Upper lobe of left lung (tissue), 6 donors: Measurements from ENCODE around the gene PLCB1. TPM values are rescaled to one million over a fixed set of nuclear protein-coding genes. Genes with fewer than 3 reads are reported as not detected.

Experiments
- ATAC-seq, 2 donors: fragments of 200-7000 bp; cut with Tn5 transposase; one replicate each; pipeline ENCODE4 v1.9.1; 2022; ENCODE audit warnings: mild to moderate bottlenecking in 2 of 2, moderate library complexity in 2 of 2; ENCODE audit not compliant: low FRiP score in 2 of 2
- DNase-seq, 2 donors: peaks; one replicate each; pipeline ENCODE4 v3.0.0-alpha.2; 2019 to 2020
- H3K27ac ChIP-seq, 4 donors: fragments of 200-600 bp; sonication (generic); one replicate each; pipeline ENCODE4 v1.5.1; 2016 to 2019
- H3K27me3 ChIP-seq, 4 donors: fragments of 200-600 bp; sonication (generic); one replicate each; pipeline ENCODE4 v1.5.1; 2017 to 2019
- H3K36me3 ChIP-seq, 4 donors: fragments of 200-600 bp; sonication (generic); one replicate each; pipeline ENCODE4 v1.5.1; 2016 to 2019
- H3K4me1 ChIP-seq, 4 donors: fragments of 200-600 bp; sonication (generic); one replicate each; pipeline ENCODE4 v1.5.1; 2018 to 2019
- H3K4me3 ChIP-seq, 4 donors: fragments of 200-600 bp; sonication (generic); one replicate each; pipeline ENCODE4 v1.5.1; 2017 to 2019; ENCODE audit warnings: mild to moderate bottlenecking in 2 of 4, moderate library complexity in 1 of 4
- H3K9me3 ChIP-seq, 4 donors: fragments of 200-600 bp; sonication (generic); one replicate each; pipeline ENCODE4 v1.5.1; 2018 to 2019
- CTCF ChIP-seq, 6 experiments: fragments of 450-650 bp in 4 of 6; fragments of 200-600 bp in 2 of 6; sonication (generic) in 2 of 6; IDR thresholded peaks; one replicate each; pipeline ENCODE4 v1.5.1; 2016 to 2019; ENCODE audit warnings: antibody characterized with exemption in 6 of 6
- EP300 ChIP-seq, 4 donors: sonication (generic); formaldehyde crosslinking; IDR thresholded peaks; one replicate each; pipeline ENCODE4 v1.5.1; 2017; ENCODE audit warnings: antibody characterized with exemption in 4 of 4, control low read depth in 2 of 4
- POLR2A ChIP-seq, 4 donors: fragments of 450-650 bp; IDR thresholded peaks; one replicate each; pipeline ENCODE4 v1.5.1; 2016 to 2017; ENCODE audit warnings: antibody characterized with exemption in 4 of 4, mild to moderate bottlenecking in 2 of 4
- POLR2AphosphoS5 ChIP-seq, 2 donors: sonication (generic); formaldehyde crosslinking; IDR thresholded peaks; one replicate each; pipeline ENCODE4 v1.5.1; 2017; ENCODE audit warnings: antibody characterized with exemption in 2 of 2
- WGBS, 2 donors: methylation state at CpG; one replicate each; pipeline ENCODE4 v1.1.5; 2017 to 2018; 5-methylcytosine and 5-hydroxymethylcytosine counted together
- total RNA-seq, 6 donors: library from RNA; depleted of rRNA in 4 of 6; stranded (reverse); fragments of >200 nt in 4 of 6; gene quantifications; one replicate each; pipeline versions ENCODE4 v1.1.0 to v1.2.1, GENCODE V29; 2016 to 2021
- donor health status: DM: no; HTN: no; CAD: no; lungs with moderate emphysema.
- donor health status: DM: no; HTN: yes; CAD: no; lungs with severe emphysema.

Gene PLCB1
- total RNA-seq, 6 donors from 2014 or later, result 4.8 to 26.2 (median 10.7) TPM

GRCh38 chr20:8116067-8116811 lies 15.8 kb upstream of the PLCB1 start:
- DNase-seq, result no peak
- TF ChIP-seq POLR2A (IDR thresholded peaks at IDR 0.05) (no peak), EP300 (IDR thresholded peaks at IDR 0.05) (no peak), POLR2AphosphoS5 (IDR thresholded peaks at IDR 0.05) (no peak), CTCF (IDR thresholded peaks at IDR 0.05) (no peak)

GRCh38 chr20:8117636-8118035 lies 14.4 kb upstream of the PLCB1 start:
- ATAC-seq (no peak), DNase-seq (no peak)
- H3K4me3 ChIP-seq, result no peak overlapping the region
- H3K36me3 ChIP-seq, result no peaks in the 10 kb centered on the region
- WGBS, 2 donors, result 82 to 83% methylated on average over 3 of the region's 3 CpGs
- no peaks in the 10 kb centered on the region for H3K27me3 ChIP-seq
- no peaks in the 10 kb centered on the region for H3K4me1 ChIP-seq
- TF ChIP-seq EP300 (IDR thresholded peaks at IDR 0.05), result no peak
- TF ChIP-seq CTCF (IDR thresholded peaks at IDR 0.05), result no peak
- TF ChIP-seq POLR2A (IDR thresholded peaks at IDR 0.05), result no peak
- TF ChIP-seq POLR2AphosphoS5 (IDR thresholded peaks at IDR 0.05), result no peak
- H3K27ac ChIP-seq, result no peak overlapping the region
- no peaks in the 10 kb centered on the region for H3K9me3 ChIP-seq

More at GRCh38 chr20:8116067-8116811, 15.8 kb upstream of the PLCB1 start:
- H3K9me3 ChIP-seq, result no peaks in the 10 kb centered on the region
- H3K4me3 ChIP-seq, result no peak overlapping the region
- peak in 1 of 2 donors; percentile 76 for ATAC-seq
- no peaks in the 10 kb centered on the region for H3K36me3 ChIP-seq
- 62 to 69% methylated on average over 5 of the region's 5 CpGs for WGBS, 2 donors
- H3K4me1 ChIP-seq, result no peaks in the 10 kb centered on the region
- H3K27ac ChIP-seq, result no peak overlapping the region
- no peaks in the 10 kb centered on the region for H3K27me3 ChIP-seq

GRCh38 chr20:8118039-8118438 lies 14.0 kb upstream of the PLCB1 start:
- ATAC-seq (no peak), DNase-seq (no peak)
- H3K36me3 ChIP-seq, result no peaks in the 10 kb centered on the region
- no peak overlapping the region for H3K4me3 ChIP-seq
- TF ChIP-seq POLR2AphosphoS5 (IDR thresholded peaks at IDR 0.05) (no peak), POLR2A (IDR thresholded peaks at IDR 0.05) (no peak), CTCF (IDR thresholded peaks at IDR 0.05) (no peak), EP300 (IDR thresholded peaks at IDR 0.05) (no peak)
- no peaks in the 10 kb centered on the region for H3K4me1 ChIP-seq
- no peaks in the 10 kb centered on the region for H3K9me3 ChIP-seq
- no peaks in the 10 kb centered on the region for H3K27me3 ChIP-seq
- no peak overlapping the region for H3K27ac ChIP-seq
- 60 to 88% methylated on average over 1 of the region's 1 CpG for WGBS, 2 donors

- no peaks in the 10 kb centered on the region for H3K9me3 ChIP-seq
- no peak overlapping the region for H3K4me3 ChIP-seq
- H3K36me3 ChIP-seq, result no peaks in the 10 kb centered on the region
- 71 to 73% methylated on average over 1 of the region's 1 CpG for WGBS, 2 donors
- H3K4me1 ChIP-seq, result no peaks in the 10 kb centered on the region
- no peaks in the 10 kb centered on the region for H3K27me3 ChIP-seq
- TF ChIP-seq CTCF (IDR thresholded peaks at IDR 0.05) (no peak), POLR2A (IDR thresholded peaks at IDR 0.05) (no peak), POLR2AphosphoS5 (IDR thresholded peaks at IDR 0.05) (no peak), EP300 (IDR thresholded peaks at IDR 0.05) (no peak)
- no peak overlapping the region for H3K27ac ChIP-seq
- ATAC-seq (no peak), DNase-seq (no peak)
Measured at GRCh38 chr20:8118760-8119159, 13.3 kb upstream of the PLCB1 start.

- WGBS, 2 donors, result 88 to 89% methylated on average over 1 of the region's 1 CpG
- H3K4me3 ChIP-seq, result no peak overlapping the region
- ATAC-seq (no peak), DNase-seq (no peak)
- no peak overlapping the region for H3K27ac ChIP-seq
- no peaks in the 10 kb centered on the region for H3K4me1 ChIP-seq
- TF ChIP-seq EP300 (IDR thresholded peaks at IDR 0.05) (no peak), CTCF (IDR thresholded peaks at IDR 0.05) (no peak), POLR2A (IDR thresholded peaks at IDR 0.05) (no peak), POLR2AphosphoS5 (IDR thresholded peaks at IDR 0.05) (no peak)
- H3K36me3 ChIP-seq, result no peaks in the 10 kb centered on the region
- H3K9me3 ChIP-seq, result no peaks in the 10 kb centered on the region
- H3K27me3 ChIP-seq, result no peaks in the 10 kb centered on the region
Measured at GRCh38 chr20:8121666-8122065, 10.4 kb upstream of the PLCB1 start.
